HG02678 (cell line): ENCODE measurements around the gene STX7.

Experiments
- ATAC-seq: cut with Tn5 transposase; IDR thresholded peaks from one replicate; pipeline ENCODE4 v1.9.1; 2021; ENCODE audit warnings: mild to moderate bottlenecking, moderate library complexity; ENCODE audit not compliant: unreplicated experiment

STX7 gene

DNA sequence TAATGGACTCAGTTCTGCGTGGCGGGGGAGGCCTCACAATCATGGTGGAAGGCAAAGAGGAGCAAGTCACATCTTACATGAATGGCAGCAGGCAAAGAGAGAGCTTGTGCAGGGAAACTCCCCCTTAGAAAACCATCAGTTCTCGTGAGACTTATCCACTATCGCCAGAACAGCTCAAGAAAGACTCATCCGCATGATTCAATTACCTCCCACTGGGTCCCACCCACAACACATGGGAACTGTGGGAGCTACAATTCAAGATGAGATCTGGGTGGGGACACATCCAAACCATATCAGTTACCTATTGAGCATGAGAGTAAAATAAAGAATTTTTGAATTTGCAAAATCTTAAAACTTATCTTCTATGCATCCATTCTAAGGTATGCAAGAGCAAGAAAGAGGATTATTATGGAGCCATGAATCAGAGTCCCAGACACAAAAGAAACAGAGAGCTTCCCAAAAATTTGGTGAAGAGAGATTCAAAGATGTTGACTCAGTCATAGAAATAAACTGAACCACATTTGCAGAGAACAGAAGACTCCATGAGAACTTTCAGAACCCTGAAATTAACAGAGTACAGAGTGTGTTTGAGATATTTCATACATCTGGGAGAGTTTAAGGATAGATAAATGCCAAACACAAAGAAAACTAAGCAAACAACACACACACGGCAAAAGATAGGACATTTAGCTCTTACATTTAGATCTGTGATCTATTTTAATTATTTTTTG is 94.5 kb downstream of the STX7 start:
- ATAC-seq: no peak

DNA sequence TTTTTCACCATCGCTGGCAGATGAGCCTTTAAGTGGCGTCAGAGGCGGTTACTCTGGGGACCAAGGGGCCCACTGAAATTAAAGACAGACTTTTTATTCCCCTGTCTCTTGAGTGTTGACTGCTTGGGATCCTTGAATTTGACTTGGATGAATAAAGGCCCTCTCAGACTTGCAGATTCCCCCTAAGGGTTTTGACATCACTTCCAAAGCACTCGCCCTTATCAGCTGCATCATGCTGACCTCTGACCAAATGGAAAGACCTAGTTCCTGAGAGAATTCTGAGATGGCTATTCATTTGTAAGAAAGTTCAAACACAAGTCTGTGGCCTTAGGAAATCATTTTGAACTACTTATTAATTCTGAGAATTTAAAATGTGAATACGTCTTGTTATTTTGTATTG is 98.2 kb downstream of the STX7 start:
- no peak for ATAC-seq

DNA sequence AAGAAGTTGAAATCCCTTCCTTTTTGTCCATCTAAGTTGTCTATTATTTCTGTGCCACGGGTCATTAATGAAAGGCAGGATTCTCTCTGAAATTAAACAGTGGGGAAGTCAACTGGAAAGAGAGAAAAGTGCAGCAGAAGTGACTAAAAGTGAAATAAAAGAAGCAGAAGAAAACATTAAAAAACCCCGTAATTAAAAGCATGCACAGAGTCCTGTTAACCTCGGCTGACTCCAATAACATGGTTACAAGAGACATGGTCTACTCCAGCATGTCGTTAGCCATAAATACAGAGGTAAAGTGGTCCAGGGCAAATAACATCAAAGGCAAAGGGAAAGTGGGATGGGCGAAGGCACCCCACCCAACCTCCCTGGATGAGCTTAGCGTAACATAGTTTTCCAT is 98.6 kb downstream of the STX7 start:
- ATAC-seq: no peak

DNA sequence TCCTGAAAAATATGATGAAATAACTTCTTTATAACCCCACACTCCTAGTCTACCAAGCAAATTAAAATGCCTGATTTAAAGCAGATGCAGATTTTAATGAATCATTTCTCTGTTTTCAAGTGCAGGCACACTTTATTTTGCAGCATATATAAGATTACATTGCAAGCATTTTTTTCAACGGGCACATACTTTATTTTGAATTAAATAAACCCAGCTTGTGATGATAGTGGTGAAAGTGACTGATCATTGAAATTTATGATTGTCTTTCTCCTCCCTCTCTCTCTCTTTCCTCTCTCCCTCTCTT is 99.5 kb downstream of the STX7 start:
- no peak for ATAC-seq

DNA sequence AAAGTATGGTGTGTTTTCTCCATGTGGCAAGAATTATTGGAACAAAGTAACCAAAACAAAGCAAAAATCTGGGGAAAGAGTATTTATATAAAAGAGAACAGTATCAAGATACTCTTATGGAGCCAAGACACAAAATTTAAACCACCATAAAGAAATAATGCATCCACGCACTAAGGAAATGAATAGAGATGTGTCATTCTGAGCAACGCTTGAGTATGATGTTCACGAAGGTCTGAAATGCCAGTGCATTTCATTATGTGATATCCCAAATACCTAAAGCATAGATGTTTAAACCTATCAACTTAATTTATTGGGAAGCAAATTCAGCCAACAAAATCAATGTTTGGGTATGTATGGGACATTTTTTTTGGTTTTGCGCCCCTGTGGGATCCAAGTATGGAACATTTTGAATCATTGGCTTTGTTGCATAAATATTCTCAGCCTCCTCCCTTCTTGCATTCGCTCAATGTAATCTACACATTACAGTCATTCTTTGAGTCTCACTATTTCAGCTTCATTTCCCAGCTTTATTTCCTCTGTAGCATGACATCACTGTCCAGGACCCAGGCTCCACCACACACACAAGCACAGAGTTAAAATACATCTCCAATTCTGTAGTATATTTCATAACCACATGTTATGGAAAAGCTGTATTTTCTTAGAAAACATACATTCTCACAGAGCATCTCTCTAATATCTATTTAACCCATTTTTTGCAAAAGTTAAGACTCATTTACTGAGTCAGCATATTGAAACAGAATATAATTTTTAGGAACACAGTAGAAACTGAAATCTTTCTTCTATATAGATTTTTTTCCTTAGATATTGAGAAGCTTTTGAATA is 100.0 kb downstream of the STX7 start:
- ATAC-seq: no peak

DNA sequence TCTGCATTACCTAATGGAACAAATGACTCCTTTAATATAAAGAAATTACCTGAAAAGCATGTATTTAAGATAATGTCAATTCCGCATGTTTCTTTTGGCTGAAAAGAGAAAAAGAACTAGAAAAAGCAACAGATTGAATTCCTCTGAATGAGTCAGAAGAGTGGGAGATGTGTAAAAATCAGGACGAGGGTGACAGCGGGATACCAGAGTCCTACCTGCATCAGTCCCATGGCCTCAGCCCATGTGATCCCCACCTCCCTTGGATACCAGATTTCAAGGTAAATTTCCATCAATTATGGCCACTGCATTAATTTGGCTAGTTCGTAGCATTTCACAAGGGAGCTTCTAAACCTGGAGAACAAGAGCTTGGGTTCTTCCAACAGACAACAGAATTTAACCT is 101.6 kb downstream of the STX7 start:
- ATAC-seq: no peak

DNA sequence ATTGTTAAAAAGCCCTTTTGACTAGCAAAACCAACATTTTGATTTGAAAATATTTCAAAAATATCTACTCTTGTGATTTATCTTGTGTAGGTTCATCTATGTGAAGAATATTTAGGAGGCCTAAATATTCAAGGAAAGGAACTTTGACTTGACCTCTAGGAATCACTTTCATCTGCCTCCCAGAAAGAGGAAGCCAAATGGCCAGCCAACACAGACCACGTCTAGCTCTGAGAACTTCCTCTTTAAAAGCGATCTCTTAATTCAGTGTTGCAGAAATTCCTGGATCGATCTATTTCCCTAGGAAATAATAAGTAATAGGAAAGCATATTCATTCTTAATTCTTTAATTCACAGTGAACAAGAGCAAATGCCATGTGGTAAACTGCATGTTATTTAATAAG is 102.1 kb downstream of the STX7 start:
- ATAC-seq: no peak

DNA sequence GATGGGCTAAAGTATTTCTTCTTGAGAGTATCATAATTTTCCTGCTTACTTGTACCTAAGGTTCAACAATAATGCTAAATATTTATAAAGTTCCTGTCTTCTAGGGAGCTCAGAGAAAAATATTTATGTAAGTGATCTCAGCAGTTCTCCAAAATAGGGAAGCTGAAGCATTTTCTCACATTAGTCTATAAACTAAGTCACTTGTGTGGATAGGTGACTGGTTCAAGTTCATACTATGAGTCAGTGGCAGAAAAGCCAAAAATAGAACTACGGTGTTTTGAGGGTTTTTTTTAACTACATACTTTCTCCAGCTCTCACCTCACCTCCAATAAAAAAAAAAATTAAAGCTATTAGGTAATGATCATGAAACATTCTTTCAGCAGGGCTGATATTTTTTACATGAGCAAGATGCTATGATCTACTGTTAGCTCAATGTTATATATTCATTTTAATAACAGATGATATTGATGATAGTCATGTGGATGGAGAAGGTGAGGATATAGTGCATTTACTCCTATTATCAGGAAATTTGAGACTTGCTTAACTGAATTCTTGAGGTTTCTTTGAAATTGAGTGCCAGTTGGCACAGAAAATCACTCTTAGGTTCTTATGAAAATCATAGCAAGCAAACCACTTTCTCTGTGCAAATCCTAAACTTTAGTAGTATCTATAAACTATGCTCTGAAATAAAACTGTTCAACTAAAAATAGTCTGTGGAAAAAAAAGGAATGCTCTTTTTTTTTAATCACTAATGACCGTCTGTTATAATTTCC is 107.6 kb downstream of the STX7 start:
- peak; percentile 48 for ATAC-seq

DNA sequence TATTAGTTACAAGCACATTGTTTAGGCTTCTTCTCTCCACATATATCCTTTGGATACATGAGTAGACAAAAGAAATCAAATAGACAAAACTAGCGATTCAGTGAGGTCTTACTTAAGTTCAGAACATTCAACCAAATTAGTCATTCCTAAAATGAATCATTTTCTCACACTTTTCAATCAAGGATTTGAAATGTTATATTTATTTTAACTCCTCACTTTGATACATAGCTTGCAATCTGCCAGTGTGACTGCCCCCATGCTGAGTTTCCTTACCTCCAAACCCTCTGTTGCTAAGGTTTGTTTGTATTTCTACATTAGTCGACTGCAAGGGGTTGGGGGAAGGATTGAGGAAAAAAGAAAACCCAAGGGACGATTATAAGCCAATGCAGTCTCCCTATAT is 108.2 kb downstream of the STX7 start:
- no peak for ATAC-seq

DNA sequence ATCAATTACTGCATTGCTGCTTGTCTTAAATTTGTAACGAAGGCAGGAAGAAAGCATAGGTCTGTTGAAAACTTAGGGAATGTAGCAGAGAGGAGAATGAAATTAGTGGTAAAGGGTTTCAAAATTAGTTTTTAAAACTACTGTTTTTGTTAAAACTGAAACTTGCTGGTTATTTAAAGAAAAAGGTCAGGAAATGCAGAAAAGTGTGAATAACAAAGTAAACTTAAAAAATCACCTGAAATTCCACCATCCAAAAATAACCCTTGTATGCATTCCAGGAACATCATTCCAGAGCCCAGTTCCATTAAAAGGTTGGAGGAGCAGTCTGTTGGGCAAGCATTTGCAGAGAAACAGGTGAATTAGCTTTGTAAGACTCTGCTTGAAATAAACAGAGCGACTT is 108.6 kb downstream of the STX7 start:
- no peak for ATAC-seq

DNA sequence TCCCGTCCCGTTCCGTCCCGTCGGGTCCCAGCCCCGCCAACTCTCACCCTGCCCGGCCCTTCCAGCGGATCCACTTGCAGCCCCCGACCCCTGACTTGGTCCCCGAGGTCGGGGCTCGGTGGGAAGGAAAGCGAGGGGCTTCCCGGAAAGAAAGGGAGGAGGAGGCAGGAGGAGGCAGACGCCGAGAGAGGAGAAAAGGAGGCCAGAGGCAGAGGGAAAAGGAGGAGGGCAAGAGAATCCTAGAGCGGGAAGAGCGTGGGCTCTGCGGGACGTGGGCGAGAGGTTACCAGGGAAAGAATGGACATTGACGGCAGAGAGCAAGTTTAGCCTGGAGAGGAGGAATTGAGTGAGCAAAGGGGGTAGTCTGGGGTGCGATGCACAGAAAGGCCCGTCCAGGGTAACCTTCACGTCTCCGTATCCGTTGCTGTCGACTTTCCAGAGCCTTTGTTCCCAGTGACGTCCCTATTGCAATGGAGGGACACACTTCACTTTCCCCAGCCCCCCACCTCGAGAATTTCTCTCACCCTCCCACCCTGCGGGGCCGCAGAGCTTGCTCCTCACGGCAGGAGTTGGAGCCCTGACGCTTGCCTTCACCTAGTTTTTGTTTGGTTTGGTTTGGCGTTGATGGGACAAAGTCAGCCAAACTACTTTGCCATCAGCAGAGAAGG is 111.2 kb downstream of the STX7 start:
- ATAC-seq: no peak

DNA sequence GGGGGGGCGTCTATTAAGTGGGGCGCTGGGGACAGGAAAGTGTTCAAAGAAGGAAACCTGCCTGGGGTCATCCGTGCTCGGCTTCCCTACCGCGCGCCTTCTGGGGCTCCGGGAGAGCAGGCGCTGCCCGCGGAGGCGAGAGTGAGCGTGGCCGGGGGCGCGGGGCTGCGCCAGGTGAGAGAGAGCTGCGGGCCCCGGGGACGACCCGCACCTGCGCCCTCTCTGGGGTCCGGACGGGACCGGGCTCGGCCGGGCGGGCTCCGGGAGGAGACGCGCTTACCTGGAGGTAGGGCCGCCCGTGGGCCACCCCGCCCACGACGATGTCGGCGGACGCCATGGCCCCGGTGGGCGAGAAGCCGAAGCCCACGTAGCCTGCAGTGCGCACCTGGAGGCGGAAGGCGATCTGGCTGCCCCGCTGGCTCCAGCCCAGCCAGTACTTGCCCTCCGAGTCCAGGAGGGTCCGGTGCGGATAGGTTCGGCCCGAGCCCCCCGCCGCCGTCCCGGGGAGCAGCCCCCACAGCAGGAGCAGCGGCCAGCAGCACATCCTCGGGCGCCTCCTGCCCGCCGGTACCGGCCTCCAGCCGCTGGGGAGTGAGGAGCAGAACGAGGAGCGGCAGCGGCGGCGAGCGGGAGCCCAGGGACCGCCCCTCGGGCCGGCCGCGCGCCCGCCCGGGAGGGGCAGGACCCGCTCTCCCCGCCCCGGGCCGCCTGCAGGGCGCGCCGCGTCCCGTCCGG is 111.9 kb downstream of the STX7 start, which contains the start of gene MOXD1:
Gene MOXD1, minus strand, starts transcription at position 593 of the 735 bp plus-strand sequence. Its CDS starts 49 bp downstream, at position 544.
- ATAC-seq: peak; percentile 61

DNA sequence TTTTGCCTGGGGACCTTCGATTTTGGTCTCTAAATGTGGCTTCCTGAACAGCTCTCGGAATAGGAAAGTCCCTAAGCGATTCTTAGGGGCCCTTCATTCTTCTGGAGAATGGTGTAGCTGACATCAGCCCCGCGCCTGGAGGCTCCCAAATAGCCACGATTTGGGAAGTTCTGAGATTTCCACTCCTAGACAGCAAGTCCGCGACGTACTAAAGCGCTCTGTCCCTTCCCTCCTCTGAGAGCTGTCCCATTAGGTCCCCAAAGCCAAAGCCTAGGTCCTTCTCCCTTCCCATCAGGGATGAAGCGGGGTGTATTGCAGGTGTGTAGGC is 112.4 kb downstream of the STX7 start:
- no peak for ATAC-seq

DNA sequence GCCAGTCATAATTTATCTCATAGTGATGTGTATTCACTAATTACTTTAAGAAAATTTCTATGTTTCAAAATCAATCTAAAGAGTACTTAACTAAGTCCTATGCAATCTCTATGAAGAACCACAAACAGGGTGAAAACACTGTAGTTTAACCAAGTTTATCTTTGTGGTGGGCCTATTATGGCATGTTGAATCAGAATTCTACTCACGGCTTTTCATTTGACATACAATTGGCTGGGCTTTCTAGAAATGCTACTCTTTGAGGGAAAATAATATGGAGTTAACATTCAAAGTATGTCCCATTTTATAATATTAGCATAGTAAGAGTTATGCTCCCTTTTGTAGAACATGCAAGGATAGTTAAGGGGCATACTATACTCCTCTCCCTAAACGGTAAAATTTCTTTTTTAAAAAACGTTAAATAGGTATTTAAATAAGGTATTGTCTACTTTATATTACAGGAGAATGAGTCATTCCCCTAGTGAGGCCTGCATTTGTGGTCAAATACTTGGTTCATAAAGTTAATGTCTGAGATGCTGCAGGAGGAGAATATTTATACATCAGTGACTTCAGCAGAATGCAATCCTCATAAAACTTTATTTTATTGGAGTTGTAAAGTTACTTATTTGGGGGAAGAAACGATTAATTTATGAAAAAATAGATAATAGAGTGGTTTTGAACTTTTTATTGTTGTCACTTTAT is 113.4 kb downstream of the STX7 start:
- no peak for ATAC-seq
